GM12864 (cell line): Measurements from ENCODE around the gene MAP4K1.

ENCODE experiments used
- DNase-seq: peaks from one replicate; pipeline ENCODE4 v3.0.0-alpha.2; 2011; ENCODE audit warnings: low read depth
- H3K4me3 ChIP-seq: 2 replicates; pipeline ENCODE4 v1.5.1; 2011; ENCODE audit warnings: mild to moderate bottlenecking, low read depth, low read length, control low read depth
- TF ChIP-seq, protein P1 (sequence below): IDR thresholded peaks from 2 replicates; pipeline ENCODE4 v1.5.1; 2011; ENCODE audit warnings: low read depth, mild to moderate bottlenecking, moderate library complexity, low read length, control low read depth, inconsistent platforms; ENCODE audit errors: missing control alignments

The MAP4K1 gene

GRCh38 chr19:38617764-38618589 is at the start of gene MAP4K1:
Gene MAP4K1, minus strand, starts transcription at chr19:38617953. Its CDS starts 58 bp downstream, at chr19:38617895.
- DNase-seq = peak; percentile 86
- H3K4me3 ChIP-seq = peak within 1 kb of the TSS; percentile 85
- TF ChIP-seq, protein P1, sequence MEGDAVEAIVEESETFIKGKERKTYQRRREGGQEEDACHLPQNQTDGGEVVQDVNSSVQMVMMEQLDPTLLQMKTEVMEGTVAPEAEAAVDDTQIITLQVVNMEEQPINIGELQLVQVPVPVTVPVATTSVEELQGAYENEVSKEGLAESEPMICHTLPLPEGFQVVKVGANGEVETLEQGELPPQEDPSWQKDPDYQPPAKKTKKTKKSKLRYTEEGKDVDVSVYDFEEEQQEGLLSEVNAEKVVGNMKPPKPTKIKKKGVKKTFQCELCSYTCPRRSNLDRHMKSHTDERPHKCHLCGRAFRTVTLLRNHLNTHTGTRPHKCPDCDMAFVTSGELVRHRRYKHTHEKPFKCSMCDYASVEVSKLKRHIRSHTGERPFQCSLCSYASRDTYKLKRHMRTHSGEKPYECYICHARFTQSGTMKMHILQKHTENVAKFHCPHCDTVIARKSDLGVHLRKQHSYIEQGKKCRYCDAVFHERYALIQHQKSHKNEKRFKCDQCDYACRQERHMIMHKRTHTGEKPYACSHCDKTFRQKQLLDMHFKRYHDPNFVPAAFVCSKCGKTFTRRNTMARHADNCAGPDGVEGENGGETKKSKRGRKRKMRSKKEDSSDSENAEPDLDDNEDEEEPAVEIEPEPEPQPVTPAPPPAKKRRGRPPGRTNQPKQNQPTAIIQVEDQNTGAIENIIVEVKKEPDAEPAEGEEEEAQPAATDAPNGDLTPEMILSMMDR = no peak

DNA sequence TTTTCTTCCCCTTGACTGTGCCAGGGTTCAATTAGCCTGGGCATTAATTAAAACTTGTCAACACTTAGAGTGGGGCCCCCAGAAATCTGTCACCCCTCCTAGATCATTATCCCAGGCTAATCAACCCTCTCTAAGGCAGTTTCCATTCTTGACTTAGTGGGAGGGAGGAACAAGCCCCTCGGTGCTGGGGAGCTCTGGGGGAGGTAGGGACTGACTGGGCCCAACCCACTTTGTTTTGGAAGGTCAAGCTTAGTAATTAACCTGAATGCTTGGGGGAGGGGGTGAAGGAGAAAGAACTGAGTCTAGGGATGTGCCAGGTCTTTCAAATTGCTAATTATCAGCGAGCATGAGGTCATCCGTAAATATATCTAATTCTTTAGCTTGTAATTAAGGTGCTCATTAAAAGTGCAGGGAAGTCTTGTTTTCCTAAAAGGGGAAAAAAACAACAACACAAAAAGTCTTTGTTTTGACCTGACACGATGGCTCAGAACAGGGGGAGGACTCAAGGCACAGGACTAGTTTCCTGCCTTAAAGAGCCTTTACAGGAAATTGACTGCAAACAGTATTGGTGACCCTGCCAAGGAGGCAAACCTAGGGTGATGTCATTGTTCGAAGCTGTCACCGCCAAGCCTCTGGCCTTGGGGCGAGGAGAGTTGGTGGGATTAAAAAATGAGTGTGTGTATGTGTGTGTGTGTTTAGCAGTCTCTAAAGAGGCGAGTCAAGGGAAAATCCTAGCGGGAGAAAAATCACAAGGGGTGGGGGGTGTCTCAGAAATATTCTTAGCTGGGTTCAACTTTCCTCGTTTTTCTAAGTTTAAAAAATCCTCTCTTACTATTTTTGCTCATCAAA is 49.1 kb upstream of the MAP4K1 start:
- DNase-seq = no peak
- no peak overlapping the region; the same call in 1 of the 2 replicates for H3K4me3 ChIP-seq
- TF ChIP-seq, protein P1 = no peak

DNA sequence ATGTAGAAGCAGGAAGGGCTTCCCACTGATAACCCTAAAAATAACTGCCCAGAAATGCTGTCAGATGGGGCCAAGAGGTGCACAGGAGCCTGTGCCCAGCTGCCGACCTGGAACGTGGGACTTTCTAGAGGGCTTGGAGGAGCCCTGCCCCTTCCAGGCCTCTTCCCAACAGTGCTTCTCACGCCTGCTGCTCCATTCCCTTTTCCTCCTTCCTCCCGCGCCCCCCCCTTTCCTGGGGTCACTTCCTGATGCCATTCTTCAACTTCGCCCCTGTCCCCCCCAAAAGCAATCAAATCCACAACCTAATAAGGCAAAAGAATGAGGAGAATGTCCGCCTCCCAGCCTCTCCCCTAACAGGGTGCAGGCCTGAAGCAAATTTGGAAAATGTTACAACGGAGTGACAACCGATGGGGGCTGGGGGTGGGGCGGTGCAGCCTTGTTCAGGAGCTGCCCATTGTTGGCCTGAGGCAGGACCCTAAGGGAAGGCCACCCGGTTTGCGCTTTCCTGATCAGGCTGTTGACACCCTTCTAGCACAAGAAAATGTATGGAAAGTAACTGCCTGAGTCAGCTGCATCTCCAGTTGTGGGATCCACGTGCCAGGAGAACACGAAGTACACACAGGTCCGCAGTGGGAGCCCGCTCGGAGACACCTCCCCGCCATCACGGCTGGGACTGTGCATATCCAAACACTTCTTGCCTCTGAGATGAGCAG is 48.4 kb upstream of the MAP4K1 start:
- TF ChIP-seq, protein P1 = no peak
- no peak overlapping the region for H3K4me3 ChIP-seq
- DNase-seq = no peak

- H3K4me3 ChIP-seq = no peak overlapping the region
- DNase-seq = no peak
- TF ChIP-seq, protein P1 = no peak
Observed at GRCh38 chr19:38665219-38665931, 47.6 kb upstream of the MAP4K1 start.

GRCh38 chr19:38664503-38665211 is 46.9 kb upstream of the MAP4K1 start:
- TF ChIP-seq, protein P1 = no peak
- DNase-seq = no peak
- no peak overlapping the region for H3K4me3 ChIP-seq
